ENCODE results near the gene TADA2B.
"Not testable (repeated sequence)": the region's sequence is repeated elsewhere in the genome, so short reads cannot be mapped to it uniquely, and the experiment has no call there.

TADA2B gene

DNA sequence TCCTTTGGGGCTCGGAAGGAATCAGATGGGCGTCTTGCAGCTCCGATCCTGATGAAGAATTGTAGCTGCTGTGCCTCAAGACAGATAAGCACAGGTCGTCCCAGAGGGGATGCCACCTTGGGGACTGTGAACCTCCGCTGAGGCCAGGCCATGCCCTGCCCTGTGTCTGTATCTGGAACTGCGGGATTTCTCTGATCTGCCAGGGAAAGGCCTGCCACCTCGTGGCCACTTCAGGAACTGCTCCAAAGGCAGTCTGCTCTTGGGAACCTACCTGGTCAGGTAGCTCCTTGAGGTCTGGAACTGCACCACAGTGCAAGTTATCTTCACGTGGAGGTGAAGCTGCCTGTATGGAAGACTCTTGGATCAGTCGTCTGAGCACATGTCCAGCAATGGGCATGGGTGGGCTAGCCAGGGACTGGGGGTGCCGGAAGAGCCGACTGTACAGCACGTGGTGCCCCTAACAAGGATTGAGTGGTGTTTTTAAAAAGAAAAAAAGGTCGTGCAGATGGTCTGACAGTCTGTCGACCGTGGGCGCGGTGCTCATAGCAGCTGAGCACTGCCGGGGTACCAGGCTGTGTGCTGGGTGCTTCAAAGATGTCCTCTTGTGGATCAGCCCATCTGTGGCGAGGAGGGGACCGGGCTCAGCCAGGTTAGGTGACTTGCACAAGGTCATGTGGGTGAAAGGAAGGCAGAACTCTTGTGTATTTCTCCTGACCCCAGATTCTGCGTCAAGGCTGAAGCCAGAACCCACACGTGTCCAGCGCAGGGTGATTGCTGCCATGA, 27.7 kb downstream of the TADA2B start:
- TF ChIP-seq PAX5 (IDR thresholded peaks at IDR 0.05; ENCODE audit: insufficient read depth, low read length, severe bottlenecking) (no peak), POLR2A (IDR thresholded peaks at IDR 0.05; ENCODE audit: low read depth, low read length) (no peak), POU2F2 (IDR thresholded peaks at IDR 0.05; ENCODE audit: low read depth, low read length) (no peak), TAF1 (IDR thresholded peaks at IDR 0.05; ENCODE audit: low read depth, low read length) (no peak), POLR2AphosphoS5 (IDR thresholded peaks at IDR 0.05; ENCODE audit: low read depth, low read length) (no peak), SPI1 (IDR thresholded peaks at IDR 0.05; ENCODE audit: low read depth, low read length) (no peak)

DNA sequence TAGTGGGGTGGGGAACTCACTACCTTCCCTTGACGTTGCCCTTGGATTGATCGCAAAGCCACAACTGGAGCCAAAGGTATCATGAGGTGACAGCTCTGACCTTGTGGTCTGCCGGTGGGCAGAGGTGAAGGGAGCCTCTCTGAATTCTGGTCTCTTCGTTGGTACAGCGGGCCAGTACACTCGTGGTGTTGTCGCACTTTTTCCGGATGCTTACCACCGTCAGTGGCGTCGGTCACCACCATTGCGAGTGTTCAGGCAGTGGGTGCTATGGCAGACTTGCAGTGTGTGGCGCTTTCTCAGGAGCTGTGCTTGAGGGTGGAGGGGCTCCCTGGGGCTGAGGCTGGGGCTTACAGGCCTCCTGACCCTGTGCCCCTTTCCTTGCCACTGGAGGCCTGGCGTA, 29.9 kb downstream of the TADA2B start:
- no peak for TF ChIP-seq POU2F2 (IDR thresholded peaks at IDR 0.05; ENCODE audit: low read depth, low read length)
- no peak for TF ChIP-seq SPI1 (IDR thresholded peaks at IDR 0.05; ENCODE audit: low read depth, low read length)
- TF ChIP-seq POLR2AphosphoS5 (IDR thresholded peaks at IDR 0.05; ENCODE audit: low read depth, low read length): no peak
- no peak for TF ChIP-seq TAF1 (IDR thresholded peaks at IDR 0.05; ENCODE audit: low read depth, low read length)
- TF ChIP-seq POLR2A (IDR thresholded peaks at IDR 0.05; ENCODE audit: low read depth, low read length): no peak
- no peak for TF ChIP-seq PAX5 (IDR thresholded peaks at IDR 0.05; ENCODE audit: insufficient read depth, low read length, severe bottlenecking)
- FAIRE-seq: no peak
- no peak for DNase-seq (ENCODE audit: insufficient read length, low spot score)

More for the DNA sequence above, 27.7 kb downstream of the TADA2B start:
- DNase-seq (ENCODE audit: insufficient read length, low spot score) (peak; percentile 53), FAIRE-seq (peak; percentile 91)

DNA sequence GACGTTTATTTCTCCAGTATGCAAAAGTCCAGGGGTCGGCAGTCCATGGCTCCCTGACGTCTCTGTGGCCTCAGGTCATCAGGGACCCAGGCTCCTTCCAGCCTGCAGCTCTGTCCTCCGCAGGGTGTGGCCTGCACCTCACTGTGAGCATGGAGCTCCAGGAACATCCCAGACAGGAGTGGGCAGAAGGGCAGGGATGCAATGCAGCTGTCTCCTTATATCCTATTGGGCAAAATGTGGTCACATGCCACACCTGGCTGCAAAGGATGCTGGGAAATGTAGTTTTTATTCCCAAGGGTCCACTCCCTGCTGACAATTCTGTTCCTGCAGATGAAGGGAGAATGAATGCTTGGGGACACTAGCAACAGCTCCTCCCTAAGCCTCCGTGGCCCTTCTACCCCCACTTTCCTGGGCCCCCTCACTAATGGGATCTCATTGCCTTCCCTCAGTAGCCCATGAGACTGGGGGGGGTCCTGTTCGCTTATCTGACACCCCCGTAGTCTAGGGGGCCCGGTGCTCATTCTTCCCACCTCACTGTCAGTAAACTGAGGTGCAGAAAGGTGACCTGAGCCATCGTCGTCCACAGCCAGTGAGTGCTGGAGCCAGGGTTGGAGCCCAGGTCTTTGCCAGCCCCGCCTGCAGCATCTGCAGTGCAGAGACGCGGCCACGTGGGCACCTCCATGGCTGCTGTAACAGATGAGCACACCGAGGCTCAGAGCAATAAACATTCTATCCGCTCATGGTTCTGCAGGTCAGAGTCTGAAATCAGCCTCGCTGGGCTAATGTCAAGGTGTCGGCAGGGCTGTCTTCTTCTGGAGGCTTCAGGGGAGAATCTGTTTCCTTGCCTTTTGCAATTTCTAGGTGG, 30.6 kb downstream of the TADA2B start:
- DNase-seq (ENCODE audit: insufficient read length, low spot score) (peak; percentile 41), FAIRE-seq (peak; percentile 50)
- TF ChIP-seq POLR2AphosphoS5 (IDR thresholded peaks at IDR 0.05; ENCODE audit: low read depth, low read length) (no peak), POLR2A (IDR thresholded peaks at IDR 0.05; ENCODE audit: low read depth, low read length) (no peak), SPI1 (IDR thresholded peaks at IDR 0.05; ENCODE audit: low read depth, low read length) (no peak), PAX5 (IDR thresholded peaks at IDR 0.05; ENCODE audit: insufficient read depth, low read length, severe bottlenecking) (no peak), POU2F2 (IDR thresholded peaks at IDR 0.05; ENCODE audit: low read depth, low read length) (no peak), TAF1 (IDR thresholded peaks at IDR 0.05; ENCODE audit: low read depth, low read length) (no peak)

- TF ChIP-seq POLR2A (IDR thresholded peaks at IDR 0.05; ENCODE audit: low read depth, low read length): no peak
- TF ChIP-seq PAX5 (IDR thresholded peaks at IDR 0.05; ENCODE audit: insufficient read depth, low read length, severe bottlenecking): no peak
- no peak for TF ChIP-seq POLR2AphosphoS5 (IDR thresholded peaks at IDR 0.05; ENCODE audit: low read depth, low read length)
- TF ChIP-seq TAF1 (IDR thresholded peaks at IDR 0.05; ENCODE audit: low read depth, low read length): no peak
- TF ChIP-seq SPI1 (IDR thresholded peaks at IDR 0.05; ENCODE audit: low read depth, low read length): no peak
- TF ChIP-seq POU2F2 (IDR thresholded peaks at IDR 0.05; ENCODE audit: low read depth, low read length): no peak
- DNase-seq (ENCODE audit: insufficient read length, low spot score): no peak
- FAIRE-seq: no peak
These were observed 31.3 kb downstream of the TADA2B start for GRCh38 chr4:7074426-7074825.

DNA sequence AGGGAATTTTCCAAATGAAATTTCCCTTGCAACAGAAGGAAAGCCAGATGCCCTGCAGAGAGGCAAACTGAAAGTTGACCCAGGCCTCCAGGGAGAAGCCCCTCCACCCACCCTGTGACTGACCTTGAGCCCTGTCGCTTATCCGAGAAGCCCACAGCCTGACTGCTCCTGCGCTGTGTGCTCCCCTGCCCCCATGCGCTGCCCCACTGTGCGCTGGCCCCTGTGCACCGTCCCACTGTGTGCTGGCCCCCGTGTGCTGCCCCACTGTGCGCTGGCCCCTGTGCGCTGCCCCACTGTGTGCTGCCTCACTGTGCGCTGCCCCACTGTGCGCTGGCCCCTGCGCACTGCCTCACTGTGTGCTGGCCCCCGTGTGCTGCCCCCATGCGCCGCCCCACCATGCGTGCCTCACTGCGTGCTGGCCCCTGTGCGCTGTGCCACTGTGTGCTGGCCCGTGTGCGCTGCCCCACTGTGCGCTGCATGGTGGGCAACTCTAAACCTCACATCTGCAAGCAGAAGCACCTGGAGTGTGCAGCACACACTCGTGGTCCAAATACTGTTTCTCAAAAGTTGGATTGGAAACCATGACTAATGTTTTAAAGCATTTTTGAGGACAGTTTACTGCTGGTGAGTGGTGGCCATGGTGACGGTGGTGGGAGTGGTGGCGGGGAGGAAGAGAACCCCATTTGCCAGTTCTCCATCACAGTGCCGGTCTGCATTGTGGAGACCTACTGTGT, 33.0 kb downstream of the TADA2B start:
- DNase-seq (ENCODE audit: insufficient read length, low spot score): no peak
- TF ChIP-seq POU2F2 (IDR thresholded peaks at IDR 0.05; ENCODE audit: low read depth, low read length): no peak
- TF ChIP-seq TAF1 (IDR thresholded peaks at IDR 0.05; ENCODE audit: low read depth, low read length): no peak
- TF ChIP-seq PAX5 (IDR thresholded peaks at IDR 0.05; ENCODE audit: insufficient read depth, low read length, severe bottlenecking): no peak
- no peak for TF ChIP-seq POLR2AphosphoS5 (IDR thresholded peaks at IDR 0.05; ENCODE audit: low read depth, low read length)
- TF ChIP-seq SPI1 (IDR thresholded peaks at IDR 0.05; ENCODE audit: low read depth, low read length): no peak
- no peak for TF ChIP-seq POLR2A (IDR thresholded peaks at IDR 0.05; ENCODE audit: low read depth, low read length)
- no peak for FAIRE-seq

GRCh38 chr4:7076696-7077082, 33.5 kb downstream of the TADA2B start:
- TF ChIP-seq POLR2A (IDR thresholded peaks at IDR 0.05; ENCODE audit: low read depth, low read length) (no peak), SPI1 (IDR thresholded peaks at IDR 0.05; ENCODE audit: low read depth, low read length) (no peak), TAF1 (IDR thresholded peaks at IDR 0.05; ENCODE audit: low read depth, low read length) (no peak), PAX5 (IDR thresholded peaks at IDR 0.05; ENCODE audit: insufficient read depth, low read length, severe bottlenecking) (no peak), POLR2AphosphoS5 (IDR thresholded peaks at IDR 0.05; ENCODE audit: low read depth, low read length) (no peak), POU2F2 (IDR thresholded peaks at IDR 0.05; ENCODE audit: low read depth, low read length) (no peak)
- no peak for FAIRE-seq
- DNase-seq (ENCODE audit: insufficient read length, low spot score): no peak

DNA sequence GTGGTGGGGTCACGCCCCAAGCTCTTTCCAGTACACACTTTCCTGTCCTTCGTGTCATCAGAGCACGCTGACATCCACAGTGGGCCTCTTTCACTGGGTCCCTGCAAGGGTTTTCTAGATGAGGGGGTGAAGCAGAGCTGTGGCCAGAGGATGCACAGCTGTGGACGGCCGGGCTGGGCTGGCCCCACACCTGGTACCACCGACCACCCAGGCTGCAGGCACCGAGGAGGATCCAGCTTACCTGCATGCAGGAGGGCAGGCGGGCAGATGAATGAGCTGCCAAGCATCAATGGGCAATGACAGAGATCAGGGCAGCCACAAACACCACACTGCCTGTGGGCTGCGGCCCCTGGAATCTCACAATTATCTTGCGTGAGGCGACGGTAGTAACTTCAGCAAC, 34.2 kb downstream of the TADA2B start:
- FAIRE-seq (no peak), DNase-seq (ENCODE audit: insufficient read length, low spot score) (no peak)
- TF ChIP-seq POLR2A (IDR thresholded peaks at IDR 0.05; ENCODE audit: low read depth, low read length) (no peak), POLR2AphosphoS5 (IDR thresholded peaks at IDR 0.05; ENCODE audit: low read depth, low read length) (no peak), TAF1 (IDR thresholded peaks at IDR 0.05; ENCODE audit: low read depth, low read length) (no peak), PAX5 (IDR thresholded peaks at IDR 0.05; ENCODE audit: insufficient read depth, low read length, severe bottlenecking) (no peak), SPI1 (IDR thresholded peaks at IDR 0.05; ENCODE audit: low read depth, low read length) (no peak), POU2F2 (IDR thresholded peaks at IDR 0.05; ENCODE audit: low read depth, low read length) (no peak)

DNA sequence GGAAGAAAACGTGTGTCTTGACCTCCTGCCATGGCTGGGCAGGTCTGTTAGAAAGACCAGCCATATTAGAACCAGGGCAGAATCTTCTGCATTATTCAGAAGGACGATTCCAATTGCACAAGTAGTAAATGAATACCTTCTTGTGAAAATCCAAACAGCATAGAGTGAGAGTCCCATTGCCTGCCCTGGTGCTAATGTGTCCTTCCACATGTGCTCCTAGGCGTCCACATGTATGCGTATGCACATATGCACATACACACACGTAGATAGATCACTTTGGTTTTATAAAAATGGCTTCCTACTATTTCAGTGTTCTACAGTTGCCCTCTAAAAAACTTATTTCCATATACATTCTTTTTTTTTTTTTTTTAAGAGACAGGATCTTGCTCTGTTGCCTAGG, 34.9 kb downstream of the TADA2B start:
- no peak for TF ChIP-seq TAF1 (IDR thresholded peaks at IDR 0.05; ENCODE audit: low read depth, low read length)
- TF ChIP-seq POLR2AphosphoS5 (IDR thresholded peaks at IDR 0.05; ENCODE audit: low read depth, low read length): no peak
- no peak for TF ChIP-seq POLR2A (IDR thresholded peaks at IDR 0.05; ENCODE audit: low read depth, low read length)
- no peak for TF ChIP-seq POU2F2 (IDR thresholded peaks at IDR 0.05; ENCODE audit: low read depth, low read length)
- no peak for TF ChIP-seq SPI1 (IDR thresholded peaks at IDR 0.05; ENCODE audit: low read depth, low read length)
- TF ChIP-seq PAX5 (IDR thresholded peaks at IDR 0.05; ENCODE audit: insufficient read depth, low read length, severe bottlenecking): no peak
- no peak for FAIRE-seq
- DNase-seq (ENCODE audit: insufficient read length, low spot score): no peak

DNA sequence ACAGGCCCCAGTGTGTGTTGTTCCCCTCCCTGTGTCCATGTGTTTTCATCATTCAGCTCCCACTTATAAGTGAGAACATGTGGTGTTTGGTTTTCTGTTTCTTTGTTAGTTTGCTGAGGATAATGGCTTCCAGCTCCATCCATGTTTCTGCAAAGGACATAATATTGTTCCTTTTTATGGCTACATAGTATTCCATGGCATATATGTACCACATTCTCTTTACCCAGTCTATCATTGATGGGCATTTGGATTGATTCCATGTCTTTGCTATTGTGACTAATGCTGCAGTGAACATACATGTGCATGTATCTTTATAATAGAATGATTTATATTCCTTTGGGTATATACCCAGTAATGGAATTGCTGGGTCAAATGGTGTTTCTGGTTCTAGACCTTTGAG, 36.3 kb downstream of the TADA2B start:
- not testable (repeated sequence) for FAIRE-seq; DNase-seq (ENCODE audit: insufficient read length, low spot score)

GRCh38 chr4:7079909-7080308, 36.7 kb downstream of the TADA2B start:
- not testable (repeated sequence) for FAIRE-seq; DNase-seq (ENCODE audit: insufficient read length, low spot score)
